Retinal pigment epithelial cell (primary cell): ENCODE measurements around the gene TIFAB.

Experiments
- DNase-seq: peaks from one replicate; pipeline ENCODE4 v3.0.0-alpha.2; 2010; ENCODE audit warnings: low read depth
- H3K4me3 ChIP-seq: 2 replicates; pipeline ENCODE4 v1.5.1; 2011; ENCODE audit warnings: mild to moderate bottlenecking, low read length, control low read depth, moderate library complexity
- CTCF ChIP-seq: conservative IDR thresholded peaks from 2 replicates; pipeline ENCODE4 v1.5.1; 2011; ENCODE audit warnings: low read depth, low read length, control low read depth, inconsistent platforms

TIFAB gene

GRCh38 chr5:135429301-135430134, 22.6 kb downstream of the TIFAB start:
- peak; percentile 69 for DNase-seq
- no peak overlapping the region for H3K4me3 ChIP-seq
- TF ChIP-seq CTCF, result no peak

GRCh38 chr5:135428586-135428985, 23.6 kb downstream of the TIFAB start:
- no peak for DNase-seq
- no peak overlapping the region for H3K4me3 ChIP-seq
- TF ChIP-seq CTCF, result no peak

- DNase-seq, result no peak
- H3K4me3 ChIP-seq, result no peak overlapping the region
- peak; percentile 88 for TF ChIP-seq CTCF
These were observed 25.8 kb downstream of the TIFAB start for GRCh38 chr5:135426102-135427082.

- no peak for TF ChIP-seq CTCF
- no peak for DNase-seq
- H3K4me3 ChIP-seq, result no peak overlapping the region
These were observed 26.5 kb downstream of the TIFAB start for GRCh38 chr5:135425641-135426040.

- no peak for TF ChIP-seq CTCF
- DNase-seq, result no peak
- no peak overlapping the region for H3K4me3 ChIP-seq
These were observed 28.3 kb downstream of the TIFAB start for GRCh38 chr5:135423846-135424168.

GRCh38 chr5:135423146-135423845, 28.9 kb downstream of the TIFAB start:
- no peak overlapping the region for H3K4me3 ChIP-seq
- no peak for TF ChIP-seq CTCF
- no peak for DNase-seq
